Peyer's patch (tissue), 4 donors: Measurements from ENCODE around the gene RIMBP2.

ENCODE experiments used
- CTCF ChIP-seq, 6 experiments: fragments of 450-650 bp in 4 of 6; fragments of 200-600 bp in 2 of 6; sonication (generic) in 1 of 6; IDR thresholded peaks; one replicate each; pipeline ENCODE4 v1.5.1; 2017 to 2019; ENCODE audit warnings: antibody characterized with exemption in 6 of 6, mild to moderate bottlenecking in 3 of 6, moderate library complexity in 1 of 6
- POLR2A ChIP-seq, 2 donors: fragments of 450-650 bp; IDR thresholded peaks; one replicate each; pipeline ENCODE4 v1.5.1; 2017; ENCODE audit warnings: antibody characterized with exemption in 2 of 2, mild to moderate bottlenecking in 2 of 2, moderate library complexity in 2 of 2

- no peak for TF ChIP-seq POLR2A (IDR thresholded peaks at IDR 0.05)
- TF ChIP-seq CTCF (IDR thresholded peaks at IDR 0.05) = no peak
These were observed 191.3 kb downstream of the RIMBP2 start for GRCh38 chr12:130524759-130525158.
